Thyroid gland (tissue), 4 donors: ENCODE measurements around the gene ARL10.

Source experiments
- CTCF ChIP-seq, 6 experiments: fragments of 200-600 bp in 3 of 6; fragments of 450-650 bp in 3 of 6; sonication (generic) in 3 of 6; IDR thresholded peaks; one replicate each; pipeline ENCODE4 v1.5.1; 2016 to 2019; ENCODE audit warnings: antibody characterized with exemption in 6 of 6, mild to moderate bottlenecking in 2 of 6, inconsistent platforms in 1 of 6, moderate library complexity in 1 of 6
- POLR2A ChIP-seq, 2 donors: fragments of 450-650 bp; IDR thresholded peaks; one replicate each; pipeline ENCODE4 v1.6.1; 2017; ENCODE audit warnings: antibody characterized with exemption in 2 of 2, mild to moderate bottlenecking in 2 of 2, moderate library complexity in 1 of 2

DNA sequence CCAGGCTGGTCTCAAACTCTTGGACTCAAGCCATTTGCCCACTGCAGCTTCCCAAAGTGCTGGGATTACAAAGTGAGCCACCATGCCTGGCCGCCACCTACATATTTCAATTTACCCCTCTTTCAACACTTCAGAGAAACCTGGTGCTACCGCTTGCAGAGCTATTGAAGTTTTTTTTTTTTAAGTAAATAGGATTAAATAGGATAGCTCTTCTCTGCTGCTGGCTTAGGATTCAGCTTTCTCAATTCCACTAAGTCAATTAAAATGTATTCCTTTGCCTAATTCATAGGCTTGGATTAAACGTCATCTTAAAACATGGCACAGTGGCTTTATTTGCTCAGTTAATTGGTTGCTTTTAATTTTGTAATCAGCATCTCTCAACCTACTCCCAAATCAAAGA lies 44.7 kb upstream of the ARL10 start:
- TF ChIP-seq CTCF (IDR thresholded peaks at IDR 0.05) (no peak), POLR2A (IDR thresholded peaks at IDR 0.05) (no peak)
